GM23338 (cell line): ENCODE data around the gene NOD1. TPM values are rescaled to one million over a fixed set of nuclear protein-coding genes. Genes with fewer than 3 reads are reported as not detected.

Source experiments
- ATAC-seq: fragments of 200-7000 bp; cut with Tn5 transposase; 3 replicates; pipeline ENCODE4 v1.9.1; 2020
- DNase-seq: peaks from one replicate; pipeline ENCODE4 v3.0.0-alpha.2; 2015; ENCODE audit warnings: low spot score
- H2AFZ ChIP-seq: fragments of 200-600 bp; sonication (generic); 2 replicates; pipeline ENCODE4 v1.8.0; 2016; ENCODE audit warnings: antibody characterized with exemption, mild to moderate bottlenecking, moderate library complexity
- H3F3A ChIP-seq: fragments of 200-600 bp; sonication (generic); replicated peaks from 2 replicates; pipeline ENCODE4 v1.8.0; 2017; ENCODE audit warnings: antibody characterized with exemption, mixed run types, low read depth
- H3K27ac ChIP-seq: fragments of 200-600 bp; sonication (generic); 2 replicates; pipeline ENCODE4 v1.6.1; 2016; ENCODE audit warnings: low read depth
- H3K27me3 ChIP-seq: fragments of 200-600 bp; sonication (generic); 2 replicates; pipeline ENCODE4 v1.8.0; 2016; ENCODE audit warnings: mild to moderate bottlenecking, mixed run types, moderate library complexity; ENCODE audit not compliant: insufficient read depth
- H3K36me3 ChIP-seq: fragments of 200-600 bp; sonication (generic); 2 replicates; pipeline ENCODE4 v1.8.0; 2016; ENCODE audit warnings: mild to moderate bottlenecking; ENCODE audit not compliant: insufficient read depth
- H3K4me1 ChIP-seq: fragments of 200-600 bp; sonication (generic); 2 replicates; pipeline ENCODE4 v1.8.0; 2016; ENCODE audit warnings: mild to moderate bottlenecking, moderate library complexity; ENCODE audit not compliant: insufficient read depth
- H3K4me2 ChIP-seq: fragments of 200-600 bp; sonication (generic); 2 replicates; pipeline ENCODE4 v1.7.1; 2017; ENCODE audit warnings: mixed run types
- H3K4me3 ChIP-seq: fragments of 200-600 bp; sonication (generic); 2 replicates; pipeline ENCODE4 v1.6.1; 2016; ENCODE audit warnings: mixed run types
- H3K79me2 ChIP-seq: fragments of 200-600 bp; sonication (generic); replicated peaks from 2 replicates; pipeline ENCODE4 v1.8.0; 2017; ENCODE audit warnings: mild to moderate bottlenecking; ENCODE audit not compliant: insufficient read depth
- H3K9me2 ChIP-seq: fragments of 200-600 bp; sonication (generic); 2 replicates; pipeline ENCODE4 v1.8.0; 2017; ENCODE audit not compliant: insufficient read depth
- H4K20me1 ChIP-seq: fragments of 200-600 bp; sonication (generic); replicated peaks from 2 replicates; pipeline ENCODE4 v1.8.0; 2017; ENCODE audit warnings: mild to moderate bottlenecking; ENCODE audit not compliant: insufficient read depth
- H3K27ac Mint-ChIP-seq: 2 replicates; pipeline ENCODE4 v1.8.0; 2020; ENCODE audit warnings: inconsistent platforms, mild to moderate bottlenecking, moderate library complexity, mixed read lengths
- H3K27me3 Mint-ChIP-seq: 3 replicates; pipeline ENCODE4 v1.8.0; 2022; ENCODE audit warnings: low read depth, mild to moderate bottlenecking, moderate library complexity, mixed read lengths, inconsistent platforms; ENCODE audit not compliant: insufficient read depth, poor library complexity
- H3K36me3 Mint-ChIP-seq: 3 replicates; pipeline ENCODE4 v1.8.0; 2021; ENCODE audit warnings: low read depth, mild to moderate bottlenecking, inconsistent platforms, moderate library complexity, mixed read lengths
- H3K4me1 Mint-ChIP-seq: 3 replicates; pipeline ENCODE4 v1.8.0; 2020; ENCODE audit warnings: mild to moderate bottlenecking, inconsistent platforms, mixed read lengths
- H3K4me3 Mint-ChIP-seq: 3 replicates; pipeline ENCODE4 v1.8.0; 2021; ENCODE audit warnings: moderate library complexity, mild to moderate bottlenecking, inconsistent platforms, mixed read lengths
- H3K9me3 Mint-ChIP-seq: 3 replicates; pipeline ENCODE4 v1.8.0; 2020; ENCODE audit warnings: moderate library complexity, mild to moderate bottlenecking, inconsistent platforms, mixed read lengths
- CREB1 ChIP-seq: fragments of 250-450 bp; sonication (Bioruptor Pico); IDR thresholded peaks from 2 replicates; pipeline ENCODE4 v1.5.0; 2020; ENCODE audit warnings: low read depth, mild to moderate bottlenecking, moderate library complexity
- EZH2 ChIP-seq: fragments of 200-600 bp; sonication (generic); IDR thresholded peaks from one replicate; pipeline ENCODE4 v1.8.0; 2017; ENCODE audit warnings: antibody characterized with exemption, mild to moderate bottlenecking, low read depth; ENCODE audit not compliant: unreplicated experiment
- EZH2phosphoT487 ChIP-seq: fragments of 200-600 bp; sonication (generic); IDR thresholded peaks from one replicate; pipeline ENCODE4 v1.8.1; 2018; ENCODE audit warnings: antibody characterized with exemption; ENCODE audit not compliant: unreplicated experiment
- JUNB ChIP-seq: IDR thresholded peaks from one replicate; pipeline ENCODE4 v1.6.1; 2016; ENCODE audit warnings: antibody characterized with exemption; ENCODE audit not compliant: unreplicated experiment
- NANOG ChIP-seq: IDR thresholded peaks from 2 replicates; pipeline ENCODE4 v1.6.1; 2016; ENCODE audit warnings: antibody characterized with exemption, borderline replicate concordance
- POLR2AphosphoS5 ChIP-seq: IDR thresholded peaks from 2 replicates; pipeline ENCODE4 v1.6.1; 2016; ENCODE audit warnings: antibody characterized with exemption, low read depth
- STAT1 ChIP-seq: IDR thresholded peaks from one replicate; pipeline ENCODE4 v1.6.1; 2016; ENCODE audit warnings: antibody characterized with exemption; ENCODE audit not compliant: unreplicated experiment
- ZNF114 ChIP-seq: fragments of 250-450 bp; sonication (Bioruptor Pico); IDR thresholded peaks from 2 replicates; pipeline ENCODE4 v1.5.0; 2020; ENCODE audit warnings: mild to moderate bottlenecking, moderate library complexity
- ZNF331 ChIP-seq: fragments of 250-450 bp; sonication (Bioruptor Pico); IDR thresholded peaks from 2 replicates; pipeline ENCODE4 v1.5.0; 2020; ENCODE audit warnings: low read depth, mild to moderate bottlenecking, moderate library complexity
- polyA plus RNA-seq: library from polyadenylated mRNA; unstranded; fragments of >200 nt; fragmentation: Nextera tagmentation; extraction: Ambion mirVana; gene quantifications from 2 replicates; pipeline ENCODE4 v1.2.1, GENCODE V29; 2016
- total RNA-seq: library from RNA; depleted of rRNA; stranded (reverse); fragments of >200 nt; shearing (Covaris generic); gene quantifications from 2 replicates; pipeline ENCODE4 v1.2.3, GENCODE V29; 2014
- TF ChIP-seq, protein P1 (sequence below): IDR thresholded peaks from one replicate; pipeline ENCODE4 v1.6.1; 2018; ENCODE audit warnings: antibody characterized with exemption; ENCODE audit not compliant: unreplicated experiment
- TF ChIP-seq, protein P2 (sequence below): fragments of 250-450 bp; sonication (Bioruptor Pico); IDR thresholded peaks from 2 replicates; pipeline ENCODE4 v1.5.0; 2020; ENCODE audit warnings: mild to moderate bottlenecking, moderate library complexity
- TF ChIP-seq, protein P3 (sequence below), 2 experiments: fragments of 200-600 bp in 1 of 2; sonication (generic) in 1 of 2; conservative IDR thresholded peaks; 2 replicates each; pipeline versions ENCODE4 v1.5.1 to v1.6.1; 2016 to 2017; ENCODE audit warnings: antibody characterized with exemption in 2 of 2, low read depth in 2 of 2, mild to moderate bottlenecking in 2 of 2, moderate library complexity in 1 of 2
- TF ChIP-seq, protein P4 (sequence below): IDR thresholded peaks from 2 replicates; pipeline ENCODE4 v1.6.1; 2016; ENCODE audit warnings: antibody characterized with exemption

NOD1 gene
- total and polyA plus RNA-seq, 2 experiments from 2014 or later = 2.1 to 7.3 TPM

DNA sequence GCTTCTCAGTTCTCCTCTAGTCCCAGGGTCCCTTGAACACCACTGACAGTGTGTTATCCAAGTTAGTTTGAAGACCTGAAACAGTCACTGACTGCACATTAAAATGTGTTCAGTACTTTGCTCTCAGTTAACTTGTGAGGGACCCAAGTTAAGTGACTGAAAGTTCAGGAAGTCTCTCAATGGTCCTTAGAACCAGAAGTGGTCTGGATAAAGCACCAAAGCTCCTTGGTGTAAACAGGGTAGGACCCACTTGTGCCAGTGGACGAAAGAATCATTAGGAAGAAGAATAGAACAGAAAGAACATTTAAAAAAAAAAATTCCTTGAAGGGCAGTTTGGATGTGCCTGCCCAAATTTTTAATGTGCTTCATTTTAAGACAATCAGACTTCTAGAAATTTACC, 45.1 kb downstream of the NOD1 start:
- Mint-ChIP-seq H3K27ac (no peak overlapping the region), H3K4me3 (no peak overlapping the region), H3K9me3 (peaks cover 6% of the 10 kb centered on the region; the same call in 2 of the 3 replicates), H3K4me1 (peaks cover 37% of the 10 kb centered on the region), H3K36me3 (peaks cover 33% of the 10 kb centered on the region), H3K27me3 (peaks cover 3% of the 10 kb centered on the region)
- H3K4me2 ChIP-seq = no peak overlapping the region
- no peaks in the 10 kb centered on the region for H3K9me2 ChIP-seq
- H3K27ac ChIP-seq = no peak overlapping the region
- no peak overlapping the region for H2AFZ ChIP-seq
- no peaks in the 10 kb centered on the region for H3K27me3 ChIP-seq
- H3K79me2 ChIP-seq = no peaks in the 10 kb centered on the region
- H3K4me3 ChIP-seq = no peak overlapping the region
- DNase-seq (no peak), ATAC-seq (no peak)
- H3F3A ChIP-seq = no peaks in the 10 kb centered on the region
- TF ChIP-seq POLR2AphosphoS5 = no peak
- TF ChIP-seq, protein P1, sequence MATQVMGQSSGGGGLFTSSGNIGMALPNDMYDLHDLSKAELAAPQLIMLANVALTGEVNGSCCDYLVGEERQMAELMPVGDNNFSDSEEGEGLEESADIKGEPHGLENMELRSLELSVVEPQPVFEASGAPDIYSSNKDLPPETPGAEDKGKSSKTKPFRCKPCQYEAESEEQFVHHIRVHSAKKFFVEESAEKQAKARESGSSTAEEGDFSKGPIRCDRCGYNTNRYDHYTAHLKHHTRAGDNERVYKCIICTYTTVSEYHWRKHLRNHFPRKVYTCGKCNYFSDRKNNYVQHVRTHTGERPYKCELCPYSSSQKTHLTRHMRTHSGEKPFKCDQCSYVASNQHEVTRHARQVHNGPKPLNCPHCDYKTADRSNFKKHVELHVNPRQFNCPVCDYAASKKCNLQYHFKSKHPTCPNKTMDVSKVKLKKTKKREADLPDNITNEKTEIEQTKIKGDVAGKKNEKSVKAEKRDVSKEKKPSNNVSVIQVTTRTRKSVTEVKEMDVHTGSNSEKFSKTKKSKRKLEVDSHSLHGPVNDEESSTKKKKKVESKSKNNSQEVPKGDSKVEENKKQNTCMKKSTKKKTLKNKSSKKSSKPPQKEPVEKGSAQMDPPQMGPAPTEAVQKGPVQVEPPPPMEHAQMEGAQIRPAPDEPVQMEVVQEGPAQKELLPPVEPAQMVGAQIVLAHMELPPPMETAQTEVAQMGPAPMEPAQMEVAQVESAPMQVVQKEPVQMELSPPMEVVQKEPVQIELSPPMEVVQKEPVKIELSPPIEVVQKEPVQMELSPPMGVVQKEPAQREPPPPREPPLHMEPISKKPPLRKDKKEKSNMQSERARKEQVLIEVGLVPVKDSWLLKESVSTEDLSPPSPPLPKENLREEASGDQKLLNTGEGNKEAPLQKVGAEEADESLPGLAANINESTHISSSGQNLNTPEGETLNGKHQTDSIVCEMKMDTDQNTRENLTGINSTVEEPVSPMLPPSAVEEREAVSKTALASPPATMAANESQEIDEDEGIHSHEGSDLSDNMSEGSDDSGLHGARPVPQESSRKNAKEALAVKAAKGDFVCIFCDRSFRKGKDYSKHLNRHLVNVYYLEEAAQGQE = no peak
- TF ChIP-seq EZH2 = no peak
- TF ChIP-seq, protein P2, sequence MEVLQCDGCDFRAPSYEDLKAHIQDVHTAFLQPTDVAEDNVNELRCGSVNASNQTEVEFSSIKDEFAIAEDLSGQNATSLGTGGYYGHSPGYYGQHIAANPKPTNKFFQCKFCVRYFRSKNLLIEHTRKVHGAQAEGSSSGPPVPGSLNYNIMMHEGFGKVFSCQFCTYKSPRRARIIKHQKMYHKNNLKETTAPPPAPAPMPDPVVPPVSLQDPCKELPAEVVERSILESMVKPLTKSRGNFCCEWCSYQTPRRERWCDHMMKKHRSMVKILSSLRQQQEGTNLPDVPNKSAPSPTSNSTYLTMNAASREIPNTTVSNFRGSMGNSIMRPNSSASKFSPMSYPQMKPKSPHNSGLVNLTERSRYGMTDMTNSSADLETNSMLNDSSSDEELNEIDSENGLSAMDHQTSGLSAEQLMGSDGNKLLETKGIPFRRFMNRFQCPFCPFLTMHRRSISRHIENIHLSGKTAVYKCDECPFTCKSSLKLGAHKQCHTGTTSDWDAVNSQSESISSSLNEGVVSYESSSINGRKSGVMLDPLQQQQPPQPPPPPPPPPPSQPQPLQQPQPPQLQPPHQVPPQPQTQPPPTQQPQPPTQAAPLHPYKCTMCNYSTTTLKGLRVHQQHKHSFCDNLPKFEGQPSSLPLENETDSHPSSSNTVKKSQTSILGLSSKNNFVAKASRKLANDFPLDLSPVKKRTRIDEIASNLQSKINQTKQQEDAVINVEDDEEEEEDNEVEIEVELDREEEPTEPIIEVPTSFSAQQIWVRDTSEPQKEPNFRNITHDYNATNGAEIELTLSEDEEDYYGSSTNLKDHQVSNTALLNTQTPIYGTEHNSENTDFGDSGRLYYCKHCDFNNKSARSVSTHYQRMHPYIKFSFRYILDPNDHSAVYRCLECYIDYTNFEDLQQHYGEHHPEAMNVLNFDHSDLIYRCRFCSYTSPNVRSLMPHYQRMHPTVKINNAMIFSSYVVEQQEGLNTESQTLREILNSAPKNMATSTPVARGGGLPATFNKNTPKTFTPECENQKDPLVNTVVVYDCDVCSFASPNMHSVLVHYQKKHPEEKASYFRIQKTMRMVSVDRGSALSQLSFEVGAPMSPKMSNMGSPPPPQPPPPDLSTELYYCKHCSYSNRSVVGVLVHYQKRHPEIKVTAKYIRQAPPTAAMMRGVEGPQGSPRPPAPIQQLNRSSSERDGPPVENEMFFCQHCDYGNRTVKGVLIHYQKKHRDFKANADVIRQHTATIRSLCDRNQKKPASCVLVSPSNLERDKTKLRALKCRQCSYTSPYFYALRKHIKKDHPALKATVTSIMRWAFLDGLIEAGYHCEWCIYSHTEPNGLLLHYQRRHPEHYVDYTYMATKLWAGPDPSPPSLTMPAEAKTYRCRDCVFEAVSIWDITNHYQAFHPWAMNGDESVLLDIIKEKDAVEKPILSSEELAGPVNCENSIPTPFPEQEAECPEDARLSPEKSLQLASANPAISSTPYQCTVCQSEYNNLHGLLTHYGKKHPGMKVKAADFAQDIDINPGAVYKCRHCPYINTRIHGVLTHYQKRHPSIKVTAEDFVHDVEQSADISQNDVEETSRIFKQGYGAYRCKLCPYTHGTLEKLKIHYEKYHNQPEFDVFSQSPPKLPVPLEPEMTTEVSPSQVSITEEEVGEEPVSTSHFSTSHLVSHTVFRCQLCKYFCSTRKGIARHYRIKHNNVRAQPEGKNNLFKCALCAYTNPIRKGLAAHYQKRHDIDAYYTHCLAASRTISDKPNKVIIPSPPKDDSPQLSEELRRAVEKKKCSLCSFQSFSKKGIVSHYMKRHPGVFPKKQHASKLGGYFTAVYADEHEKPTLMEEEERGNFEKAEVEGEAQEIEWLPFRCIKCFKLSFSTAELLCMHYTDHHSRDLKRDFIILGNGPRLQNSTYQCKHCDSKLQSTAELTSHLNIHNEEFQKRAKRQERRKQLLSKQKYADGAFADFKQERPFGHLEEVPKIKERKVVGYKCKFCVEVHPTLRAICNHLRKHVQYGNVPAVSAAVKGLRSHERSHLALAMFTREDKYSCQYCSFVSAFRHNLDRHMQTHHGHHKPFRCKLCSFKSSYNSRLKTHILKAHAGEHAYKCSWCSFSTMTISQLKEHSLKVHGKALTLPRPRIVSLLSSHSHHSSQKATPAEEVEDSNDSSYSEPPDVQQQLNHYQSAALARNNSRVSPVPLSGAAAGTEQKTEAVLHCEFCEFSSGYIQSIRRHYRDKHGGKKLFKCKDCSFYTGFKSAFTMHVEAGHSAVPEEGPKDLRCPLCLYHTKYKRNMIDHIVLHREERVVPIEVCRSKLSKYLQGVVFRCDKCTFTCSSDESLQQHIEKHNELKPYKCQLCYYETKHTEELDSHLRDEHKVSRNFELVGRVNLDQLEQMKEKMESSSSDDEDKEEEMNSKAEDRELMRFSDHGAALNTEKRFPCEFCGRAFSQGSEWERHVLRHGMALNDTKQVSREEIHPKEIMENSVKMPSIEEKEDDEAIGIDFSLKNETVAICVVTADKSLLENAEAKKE (CRISPR knock-in tag) = no peak
- no peak for TF ChIP-seq STAT1
- no peak for TF ChIP-seq ZNF331 (CRISPR knock-in tag)
- TF ChIP-seq JUNB = no peak
- TF ChIP-seq, protein P3, sequence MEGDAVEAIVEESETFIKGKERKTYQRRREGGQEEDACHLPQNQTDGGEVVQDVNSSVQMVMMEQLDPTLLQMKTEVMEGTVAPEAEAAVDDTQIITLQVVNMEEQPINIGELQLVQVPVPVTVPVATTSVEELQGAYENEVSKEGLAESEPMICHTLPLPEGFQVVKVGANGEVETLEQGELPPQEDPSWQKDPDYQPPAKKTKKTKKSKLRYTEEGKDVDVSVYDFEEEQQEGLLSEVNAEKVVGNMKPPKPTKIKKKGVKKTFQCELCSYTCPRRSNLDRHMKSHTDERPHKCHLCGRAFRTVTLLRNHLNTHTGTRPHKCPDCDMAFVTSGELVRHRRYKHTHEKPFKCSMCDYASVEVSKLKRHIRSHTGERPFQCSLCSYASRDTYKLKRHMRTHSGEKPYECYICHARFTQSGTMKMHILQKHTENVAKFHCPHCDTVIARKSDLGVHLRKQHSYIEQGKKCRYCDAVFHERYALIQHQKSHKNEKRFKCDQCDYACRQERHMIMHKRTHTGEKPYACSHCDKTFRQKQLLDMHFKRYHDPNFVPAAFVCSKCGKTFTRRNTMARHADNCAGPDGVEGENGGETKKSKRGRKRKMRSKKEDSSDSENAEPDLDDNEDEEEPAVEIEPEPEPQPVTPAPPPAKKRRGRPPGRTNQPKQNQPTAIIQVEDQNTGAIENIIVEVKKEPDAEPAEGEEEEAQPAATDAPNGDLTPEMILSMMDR (conservative IDR thresholded peaks at IDR 0.05; ENCODE audit: low read depth in 2 of 2) = no peak
- TF ChIP-seq ZNF114 (CRISPR knock-in tag) = no peak
- no peak for TF ChIP-seq EZH2phosphoT487
- no peak for TF ChIP-seq NANOG
- TF ChIP-seq CREB1 (CRISPR knock-in tag) = no peak
- TF ChIP-seq, protein P4, sequence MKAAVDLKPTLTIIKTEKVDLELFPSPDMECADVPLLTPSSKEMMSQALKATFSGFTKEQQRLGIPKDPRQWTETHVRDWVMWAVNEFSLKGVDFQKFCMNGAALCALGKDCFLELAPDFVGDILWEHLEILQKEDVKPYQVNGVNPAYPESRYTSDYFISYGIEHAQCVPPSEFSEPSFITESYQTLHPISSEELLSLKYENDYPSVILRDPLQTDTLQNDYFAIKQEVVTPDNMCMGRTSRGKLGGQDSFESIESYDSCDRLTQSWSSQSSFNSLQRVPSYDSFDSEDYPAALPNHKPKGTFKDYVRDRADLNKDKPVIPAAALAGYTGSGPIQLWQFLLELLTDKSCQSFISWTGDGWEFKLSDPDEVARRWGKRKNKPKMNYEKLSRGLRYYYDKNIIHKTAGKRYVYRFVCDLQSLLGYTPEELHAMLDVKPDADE = no peak
- no peaks in the 10 kb centered on the region; the same call in 1 of the 2 replicates for H3K36me3 ChIP-seq
- H4K20me1 ChIP-seq = no peaks in the 10 kb centered on the region
- H3K4me1 ChIP-seq = peaks cover 22% of the 10 kb centered on the region
